Panc1 (cell line): ENCODE measurements around the gene TDRD7. TPM values are rescaled to one million over a fixed set of nuclear protein-coding genes. Genes with fewer than 3 reads are reported as not detected.

Experiments
- ATAC-seq: fragments of 200-7000 bp; cut with Tn5 transposase; 2 replicates; pipeline ENCODE4 v1.9.1; 2020; ENCODE audit warnings: mild to moderate bottlenecking, moderate library complexity
- BruUV-seq: library from RNA; stranded (reverse); fragments of 400-500 nt; replicated peaks from 2 replicates; lab custom pipeline; 2021; lab: Mats Ljungman, UMichigan
- CTCF ChIA-PET: fragments of 300-600 bp; sonication (Branson Sonifier 250); formaldehyde crosslinking; loops from one replicate; lab custom pipeline; 2022; ENCODE audit warnings: antibody characterized with exemption; lab: Charles Lee
- POLR2A ChIA-PET: fragments of 300-600 bp; sonication (Branson Sonifier 250); formaldehyde crosslinking; loops from one replicate; lab custom pipeline; 2022; ENCODE audit warnings: antibody characterized with exemption; lab: Charles Lee
- DNase-seq: peaks from one replicate; pipeline ENCODE4 v3.0.0-alpha.2; 2010; ENCODE audit warnings: low read depth, low spot score
- H3K27ac ChIP-seq: 2 replicates; pipeline ENCODE4 v1.5.1; 2011; ENCODE audit warnings: mild to moderate bottlenecking, low read length, inconsistent platforms
- H3K27me3 ChIP-seq: fragments of 200-500 bp; sonication (Bioruptor generic); 2 replicates; pipeline ENCODE4 v1.6.0; 2014; ENCODE audit warnings: low read length, inconsistent platforms; ENCODE audit not compliant: control insufficient read depth, insufficient read depth
- H3K36me3 ChIP-seq: fragments of 200-500 bp; sonication (Bioruptor generic); 2 replicates; pipeline ENCODE4 v1.5.1; 2014; ENCODE audit warnings: inconsistent platforms, mild to moderate bottlenecking, low read length, moderate library complexity; ENCODE audit not compliant: control insufficient read depth, insufficient read depth
- H3K4me1 ChIP-seq: 2 replicates; pipeline ENCODE4 v1.5.1; 2011; ENCODE audit warnings: inconsistent platforms, mild to moderate bottlenecking, low read length, moderate library complexity; ENCODE audit not compliant: control insufficient read depth, insufficient read depth
- H3K4me3 ChIP-seq, 2 experiments: 2 replicates each; pipeline ENCODE4 v1.5.1; 2011 to 2012; ENCODE audit warnings: low read depth in 2 of 2, low read length in 2 of 2, mild to moderate bottlenecking in 2 of 2, inconsistent platforms in 1 of 2, moderate library complexity in 1 of 2
- H3K9me3 ChIP-seq: fragments of 200-500 bp; sonication (Bioruptor generic); 2 replicates; pipeline ENCODE4 v1.5.1; 2014; ENCODE audit warnings: low read depth, mild to moderate bottlenecking, inconsistent platforms, low read length, moderate library complexity; ENCODE audit not compliant: control insufficient read depth, insufficient read depth
- POLR2AphosphoS5 ChIP-seq: IDR thresholded peaks from 2 replicates; pipeline ENCODE4 v1.6.1; 2012; ENCODE audit warnings: mild to moderate bottlenecking, low read depth, low read length, moderate library complexity
- SIN3A ChIP-seq: IDR thresholded peaks from 2 replicates; pipeline ENCODE4 v1.6.1; 2012; ENCODE audit warnings: low read depth, mild to moderate bottlenecking, low read length, moderate library complexity, borderline replicate concordance; ENCODE audit not compliant: insufficient read depth
- TCF7L2 ChIP-seq: IDR thresholded peaks from 2 replicates; pipeline ENCODE4 v1.6.1; 2011; ENCODE audit warnings: mild to moderate bottlenecking, low read depth, low read length, inconsistent platforms
- in situ Hi-C: cut with HindIII; loops from 2 replicates; pipeline ENCODE4 v1.10.0; 2016; ENCODE audit warnings: low sequenced_read_pairs, low pct_unique_long_range_greater_than_20kb
- intact Hi-C: fragments of 100-400 bp; cut with micrococcal nuclease; formaldehyde crosslinking; loops from one replicate; pipeline ENCODE4 v1.10.0; 2022; ENCODE audit not compliant: unreplicated experiment
- total RNA-seq: library from RNA; stranded (reverse); gene quantifications from one replicate; pipeline ENCODE4 v1.2.1, GENCODE V29; 2021; ENCODE audit not compliant: unreplicated experiment
- TF ChIP-seq, protein P1 (sequence below), 2 experiments: IDR thresholded peaks; 2 replicates each; pipeline ENCODE4 v1.6.1; 2011 to 2012; ENCODE audit warnings: low read depth in 2 of 2, control low read depth in 1 of 2, low read length in 1 of 2, mild to moderate bottlenecking in 1 of 2, moderate library complexity in 1 of 2; ENCODE audit not compliant: insufficient read depth in 1 of 2
- TF ChIP-seq, protein P2 (sequence below): fragments of 450-650 bp; IDR thresholded peaks from 2 replicates; pipeline ENCODE4 v1.5.1; 2017; ENCODE audit warnings: mild to moderate bottlenecking

Gene TDRD7
- total RNA-seq, 1 experiment from 2014 or later: 10.6 TPM

DNA sequence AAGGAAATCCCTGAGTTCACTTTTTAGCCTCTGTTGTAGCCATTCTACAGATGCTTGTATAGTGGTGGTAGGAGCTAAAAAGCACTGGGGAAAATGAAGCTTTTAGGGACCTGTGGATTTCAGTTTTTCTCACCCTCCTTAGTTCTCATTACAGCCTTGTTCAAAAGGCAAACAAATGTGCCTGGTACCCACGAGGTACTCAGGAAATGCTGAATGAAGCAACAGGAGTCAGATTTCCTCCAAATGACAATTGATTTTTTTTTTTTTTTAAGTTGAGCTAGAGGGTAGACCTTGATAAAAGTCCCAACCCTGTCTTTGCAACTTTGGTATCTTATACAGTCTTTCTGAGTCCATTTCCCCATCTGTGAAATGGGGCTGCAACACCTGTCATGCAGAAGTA is 68.3 kb downstream of the TDRD7 start:
- H3K4me1 ChIP-seq: no peaks in the 10 kb centered on the region
- ATAC-seq (no peak), DNase-seq (no peak)
- no peak overlapping the region for H3K4me3 ChIP-seq
- TF ChIP-seq, protein P1, sequence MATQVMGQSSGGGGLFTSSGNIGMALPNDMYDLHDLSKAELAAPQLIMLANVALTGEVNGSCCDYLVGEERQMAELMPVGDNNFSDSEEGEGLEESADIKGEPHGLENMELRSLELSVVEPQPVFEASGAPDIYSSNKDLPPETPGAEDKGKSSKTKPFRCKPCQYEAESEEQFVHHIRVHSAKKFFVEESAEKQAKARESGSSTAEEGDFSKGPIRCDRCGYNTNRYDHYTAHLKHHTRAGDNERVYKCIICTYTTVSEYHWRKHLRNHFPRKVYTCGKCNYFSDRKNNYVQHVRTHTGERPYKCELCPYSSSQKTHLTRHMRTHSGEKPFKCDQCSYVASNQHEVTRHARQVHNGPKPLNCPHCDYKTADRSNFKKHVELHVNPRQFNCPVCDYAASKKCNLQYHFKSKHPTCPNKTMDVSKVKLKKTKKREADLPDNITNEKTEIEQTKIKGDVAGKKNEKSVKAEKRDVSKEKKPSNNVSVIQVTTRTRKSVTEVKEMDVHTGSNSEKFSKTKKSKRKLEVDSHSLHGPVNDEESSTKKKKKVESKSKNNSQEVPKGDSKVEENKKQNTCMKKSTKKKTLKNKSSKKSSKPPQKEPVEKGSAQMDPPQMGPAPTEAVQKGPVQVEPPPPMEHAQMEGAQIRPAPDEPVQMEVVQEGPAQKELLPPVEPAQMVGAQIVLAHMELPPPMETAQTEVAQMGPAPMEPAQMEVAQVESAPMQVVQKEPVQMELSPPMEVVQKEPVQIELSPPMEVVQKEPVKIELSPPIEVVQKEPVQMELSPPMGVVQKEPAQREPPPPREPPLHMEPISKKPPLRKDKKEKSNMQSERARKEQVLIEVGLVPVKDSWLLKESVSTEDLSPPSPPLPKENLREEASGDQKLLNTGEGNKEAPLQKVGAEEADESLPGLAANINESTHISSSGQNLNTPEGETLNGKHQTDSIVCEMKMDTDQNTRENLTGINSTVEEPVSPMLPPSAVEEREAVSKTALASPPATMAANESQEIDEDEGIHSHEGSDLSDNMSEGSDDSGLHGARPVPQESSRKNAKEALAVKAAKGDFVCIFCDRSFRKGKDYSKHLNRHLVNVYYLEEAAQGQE (IDR thresholded peaks at IDR 0.05; ENCODE audit: insufficient read depth in 1 of 2, low read depth in 2 of 2, low read length in 1 of 2): no peak
- ChIA-PET CTCF (no interaction called here), POLR2A (interaction anchor here (0.6 kb wide), 1 partner anchor 142 kb away, joined by 3 read pairs; no protein-coding TSS in a partner anchor)
- H3K27me3 ChIP-seq: no peaks in the 10 kb centered on the region
- BruUV-seq: no TSS peak
- intact Hi-C loops (no loop called here), in situ Hi-C loops (no loop called here)
- no peaks in the 10 kb centered on the region for H3K36me3 ChIP-seq
- H3K9me3 ChIP-seq: no peaks in the 10 kb centered on the region
- H3K27ac ChIP-seq: no peak overlapping the region

DNA sequence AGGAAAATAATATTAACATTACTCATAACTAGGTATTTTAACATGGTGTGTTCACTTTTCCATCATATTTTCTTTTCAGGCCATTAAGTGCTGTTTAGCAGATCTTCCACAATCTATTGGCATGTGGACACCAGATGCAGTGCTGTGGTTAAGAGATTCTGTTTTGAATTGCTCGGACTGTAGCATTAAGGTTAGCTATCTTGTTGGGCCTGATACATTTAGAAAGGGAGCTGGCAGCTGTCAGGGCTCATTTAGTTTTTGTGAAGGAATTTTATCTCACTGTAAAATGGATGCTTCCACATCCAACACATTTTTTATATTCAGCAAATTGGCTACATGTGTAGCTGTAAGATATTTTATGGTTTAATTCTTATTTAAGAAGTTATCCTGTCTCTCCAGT is 68.9 kb downstream of the TDRD7 start:
- in situ Hi-C loops: no loop called here
- H3K4me3 ChIP-seq: no peak overlapping the region
- no peak overlapping the region for H3K27ac ChIP-seq
- no peak for ATAC-seq
- H3K27me3 ChIP-seq: no peaks in the 10 kb centered on the region
- POLR2A ChIA-PET: interaction anchor here (0.6 kb wide), 1 partner anchor 141 kb away, joined by 3 read pairs; no protein-coding TSS in a partner anchor
- no peaks in the 10 kb centered on the region for H3K9me3 ChIP-seq
- no peak for TF ChIP-seq SIN3A
- TF ChIP-seq, protein P1 (IDR thresholded peaks at IDR 0.05; ENCODE audit: insufficient read depth in 1 of 2, low read depth in 2 of 2, low read length in 1 of 2): no peak
- TF ChIP-seq, protein P2, sequence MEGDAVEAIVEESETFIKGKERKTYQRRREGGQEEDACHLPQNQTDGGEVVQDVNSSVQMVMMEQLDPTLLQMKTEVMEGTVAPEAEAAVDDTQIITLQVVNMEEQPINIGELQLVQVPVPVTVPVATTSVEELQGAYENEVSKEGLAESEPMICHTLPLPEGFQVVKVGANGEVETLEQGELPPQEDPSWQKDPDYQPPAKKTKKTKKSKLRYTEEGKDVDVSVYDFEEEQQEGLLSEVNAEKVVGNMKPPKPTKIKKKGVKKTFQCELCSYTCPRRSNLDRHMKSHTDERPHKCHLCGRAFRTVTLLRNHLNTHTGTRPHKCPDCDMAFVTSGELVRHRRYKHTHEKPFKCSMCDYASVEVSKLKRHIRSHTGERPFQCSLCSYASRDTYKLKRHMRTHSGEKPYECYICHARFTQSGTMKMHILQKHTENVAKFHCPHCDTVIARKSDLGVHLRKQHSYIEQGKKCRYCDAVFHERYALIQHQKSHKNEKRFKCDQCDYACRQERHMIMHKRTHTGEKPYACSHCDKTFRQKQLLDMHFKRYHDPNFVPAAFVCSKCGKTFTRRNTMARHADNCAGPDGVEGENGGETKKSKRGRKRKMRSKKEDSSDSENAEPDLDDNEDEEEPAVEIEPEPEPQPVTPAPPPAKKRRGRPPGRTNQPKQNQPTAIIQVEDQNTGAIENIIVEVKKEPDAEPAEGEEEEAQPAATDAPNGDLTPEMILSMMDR: no peak
- no peak for TF ChIP-seq TCF7L2
- TF ChIP-seq POLR2AphosphoS5: no peak
- no peak for DNase-seq
- no peaks in the 10 kb centered on the region for H3K4me1 ChIP-seq
- CTCF ChIA-PET: no interaction called here
- H3K36me3 ChIP-seq: no peaks in the 10 kb centered on the region
- intact Hi-C loops: no loop called here
- no TSS peak for BruUV-seq
